ENCODE results near the gene FLT3.
"Not testable (repeated sequence)": the region's sequence is repeated elsewhere in the genome, so short reads cannot be mapped to it uniquely, and the experiment has no call there.

DNA sequence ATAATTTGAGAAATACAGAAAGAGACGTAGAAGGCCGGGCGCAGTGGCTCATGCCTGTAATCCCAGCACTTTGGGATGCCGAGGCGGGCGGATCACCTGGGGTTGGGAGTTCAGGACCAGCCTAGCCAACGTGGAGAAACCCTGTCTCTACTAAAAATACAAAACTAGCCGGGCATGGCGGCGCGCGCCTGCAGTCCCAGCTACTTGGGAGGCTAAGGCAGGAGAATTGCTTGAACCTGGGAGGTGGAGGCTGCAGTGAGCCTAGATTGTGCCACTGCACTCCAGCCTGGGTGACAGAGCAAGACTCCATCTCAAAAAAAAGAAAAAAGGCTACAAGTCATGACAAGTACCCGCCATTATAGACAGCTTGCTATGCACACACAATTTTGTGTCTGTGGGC lies 95.4 kb downstream of the FLT3 start:
- not testable (repeated sequence) for TF ChIP-seq CTCF (IDR thresholded peaks at IDR 0.05); ZFX (IDR thresholded peaks at IDR 0.05; ENCODE audit: borderline replicate concordance)
